Measurements from ENCODE around the gene ARHGEF4. TPM values are rescaled to one million over a fixed set of nuclear protein-coding genes. Genes with fewer than 3 reads are reported as not detected.

Gene ARHGEF4
- total RNA-seq, 1 experiment from 2014 or later, result 5.9 TPM

- DNase-seq (ENCODE audit: low read depth), result no peak
- in situ Hi-C loops (cut with HindIII; ENCODE audit: low pct_unique_long_range_greater_than_20kb, low sequenced_read_pairs), result no loop called here
These were observed 174.8 kb downstream of the ARHGEF4 start for GRCh38 chr2:131011486-131011885.

DNA sequence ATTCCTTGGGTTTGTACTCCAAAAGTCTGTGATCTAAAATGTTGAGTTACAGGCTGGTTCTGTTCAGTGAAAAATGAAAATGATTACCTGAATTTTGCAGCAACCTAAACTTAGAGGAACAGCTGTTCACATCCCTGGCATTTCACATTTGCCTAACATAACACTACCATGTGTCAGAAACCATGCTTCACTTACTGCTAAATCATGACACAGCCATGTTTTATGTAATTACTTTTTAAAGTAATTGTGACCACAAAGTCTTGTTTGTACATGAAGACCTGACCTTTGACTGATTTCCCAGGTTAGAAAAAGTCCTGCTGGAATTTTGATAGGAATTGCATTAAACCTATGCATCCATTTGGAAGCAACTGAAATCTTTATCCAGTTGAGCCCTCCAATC lies 177.4 kb downstream of the ARHGEF4 start:
- no peak for DNase-seq (ENCODE audit: low read depth)

GRCh38 chr2:131015764-131016163 lies 179.1 kb downstream of the ARHGEF4 start:
- in situ Hi-C loops (cut with HindIII; ENCODE audit: low pct_unique_long_range_greater_than_20kb, low sequenced_read_pairs), result no loop called here

More for the DNA sequence above, 177.4 kb downstream of the ARHGEF4 start:
- in situ Hi-C loops (cut with HindIII; ENCODE audit: low pct_unique_long_range_greater_than_20kb, low sequenced_read_pairs), result no loop called here

DNA sequence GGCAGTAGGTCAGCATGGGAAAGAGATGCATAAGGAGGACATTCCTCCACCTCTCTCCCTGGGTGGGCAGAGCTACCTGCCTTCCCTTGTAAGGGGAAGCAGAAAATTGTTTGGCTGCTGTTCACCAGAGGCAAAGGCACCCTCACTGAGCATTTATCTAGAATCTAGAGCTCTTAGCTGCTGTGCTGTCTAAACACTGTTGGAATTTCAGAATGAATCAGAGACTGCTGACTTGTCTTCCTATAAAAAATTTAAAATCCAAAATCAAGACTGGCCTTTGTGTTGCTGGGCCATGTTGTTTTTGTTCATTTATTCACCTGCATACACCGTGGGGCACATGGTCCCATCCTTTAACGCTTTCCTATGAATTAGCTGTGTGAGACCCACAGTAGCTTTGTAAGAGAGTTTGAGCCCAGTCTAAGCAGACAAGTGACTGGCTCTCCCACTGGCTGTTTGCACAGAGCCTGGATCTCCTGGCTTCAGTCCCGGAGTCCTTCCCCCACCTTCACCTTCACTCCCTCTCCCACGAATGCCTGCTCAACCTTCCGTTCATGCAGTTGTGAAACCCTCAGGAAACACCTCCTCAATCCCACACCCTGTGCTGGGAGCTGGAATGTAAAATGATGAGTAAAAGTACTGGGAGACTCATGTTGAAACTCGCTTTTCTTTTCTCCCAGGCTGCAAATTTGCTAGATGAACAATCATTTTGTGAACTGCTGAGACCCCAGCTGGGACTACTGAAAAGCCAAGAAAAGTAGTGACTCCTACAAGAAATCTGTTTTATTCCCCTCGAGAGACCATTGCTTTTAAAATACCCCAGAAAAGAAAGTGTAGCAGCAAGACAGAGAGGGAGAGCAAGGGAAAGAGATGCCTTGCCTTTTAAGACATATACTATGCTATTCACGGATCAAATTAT lies 180.4 kb downstream of the ARHGEF4 start:
- peak; percentile 24 for DNase-seq (ENCODE audit: low read depth)
- in situ Hi-C loops (cut with HindIII; ENCODE audit: low pct_unique_long_range_greater_than_20kb, low sequenced_read_pairs), result no loop called here

More at GRCh38 chr2:131015764-131016163, 179.1 kb downstream of the ARHGEF4 start:
- no peak for DNase-seq (ENCODE audit: low read depth)

- in situ Hi-C loops (cut with HindIII; ENCODE audit: low pct_unique_long_range_greater_than_20kb, low sequenced_read_pairs), result no loop called here
- DNase-seq (ENCODE audit: low read depth), result no peak
These were observed 186.0 kb downstream of the ARHGEF4 start for GRCh38 chr2:131022731-131023130.

DNA sequence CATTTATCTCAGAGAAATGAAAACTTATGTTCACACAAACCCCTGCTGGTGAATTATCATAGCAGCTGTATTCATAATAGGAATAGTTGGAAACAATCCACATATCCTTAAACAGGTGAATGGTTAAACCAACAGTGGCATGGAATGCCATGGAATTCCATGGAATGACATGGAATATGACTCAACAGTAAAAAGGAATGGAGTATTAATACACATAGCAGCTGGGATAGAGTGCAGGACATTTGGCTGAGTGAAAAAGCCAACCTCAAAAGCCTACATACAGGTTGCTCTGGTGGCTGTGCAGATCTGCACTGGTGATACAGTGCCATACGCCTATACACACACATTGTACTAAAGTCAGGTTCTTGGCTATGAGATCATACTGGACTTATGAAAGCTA lies 187.0 kb downstream of the ARHGEF4 start:
- in situ Hi-C loops (cut with HindIII; ENCODE audit: low pct_unique_long_range_greater_than_20kb, low sequenced_read_pairs), result no loop called here
- no peak for DNase-seq (ENCODE audit: low read depth)

- DNase-seq (ENCODE audit: low read depth), result no peak
- in situ Hi-C loops (cut with HindIII; ENCODE audit: low pct_unique_long_range_greater_than_20kb, low sequenced_read_pairs), result no loop called here
These were observed 190.2 kb downstream of the ARHGEF4 start for GRCh38 chr2:131026919-131027318.

DNA sequence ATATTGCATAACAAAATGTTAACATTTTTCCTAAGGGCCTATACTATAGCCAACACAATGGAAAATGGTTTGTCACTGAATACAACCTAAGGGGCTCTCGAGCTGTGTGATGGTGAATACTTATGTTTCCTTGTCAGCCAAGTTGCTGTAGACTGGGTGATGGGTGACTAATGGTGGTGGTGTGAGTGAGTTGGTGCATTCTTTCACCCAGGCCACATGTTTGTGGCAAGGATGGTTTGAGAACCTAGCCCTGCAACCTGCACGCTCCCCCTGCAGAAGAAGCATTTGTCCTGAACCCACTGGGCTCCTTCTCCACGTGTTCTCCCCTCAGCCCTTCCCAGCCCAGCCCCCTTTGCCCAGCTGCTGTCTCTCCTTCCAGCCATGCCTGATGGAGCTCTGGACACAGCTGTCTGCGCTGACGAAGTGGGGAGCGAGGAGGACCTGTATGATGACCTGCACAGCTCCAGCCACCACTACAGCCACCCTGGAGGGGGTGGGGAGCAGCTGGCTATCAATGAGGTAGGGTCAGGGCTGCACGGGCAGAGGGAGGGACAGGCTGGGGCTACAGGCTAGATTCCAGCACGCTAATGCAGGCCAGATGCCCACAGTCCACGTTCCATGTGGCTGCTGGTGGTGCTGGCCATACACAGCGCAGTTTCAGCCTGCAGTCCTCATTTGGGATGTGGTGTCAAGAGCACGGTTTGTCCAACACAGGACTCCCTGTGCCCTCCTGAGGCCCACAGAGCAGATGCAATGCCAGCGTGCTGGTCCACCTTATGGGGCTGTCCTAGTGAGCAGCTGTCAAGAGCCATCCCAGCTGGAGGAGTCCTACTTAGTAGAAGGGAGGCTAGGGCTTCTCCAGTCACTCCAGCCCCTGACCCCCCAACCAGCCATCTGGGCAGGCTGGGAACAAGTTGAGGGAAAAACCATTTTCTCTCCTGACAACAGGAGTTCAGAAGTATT lies 191.1 kb downstream of the ARHGEF4 start:
- in situ Hi-C loops (cut with HindIII; ENCODE audit: low pct_unique_long_range_greater_than_20kb, low sequenced_read_pairs), result no loop called here
- DNase-seq (ENCODE audit: low read depth), result no peak

DNA sequence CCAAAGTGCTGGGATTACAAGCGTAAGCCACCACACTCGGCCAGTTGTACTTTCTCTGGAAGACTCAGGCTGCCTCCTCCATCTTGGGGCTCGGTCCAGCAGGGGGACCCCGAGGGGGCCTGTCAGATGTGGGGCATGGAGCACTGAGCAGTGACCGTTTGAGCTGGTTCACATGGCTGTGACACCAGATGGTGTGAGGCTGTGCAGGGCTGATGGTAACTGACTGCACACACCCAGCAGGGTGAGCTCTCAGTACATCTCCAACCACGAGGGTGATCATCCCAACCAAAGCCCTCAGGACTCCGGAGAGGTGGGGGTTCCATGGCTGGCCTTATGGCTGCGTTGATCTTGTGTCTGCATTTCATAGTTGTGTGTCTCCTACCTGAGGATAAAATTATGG lies 193.1 kb downstream of the ARHGEF4 start:
- in situ Hi-C loops (cut with HindIII; ENCODE audit: low pct_unique_long_range_greater_than_20kb, low sequenced_read_pairs), result no loop called here
- no peak for DNase-seq (ENCODE audit: low read depth)

DNA sequence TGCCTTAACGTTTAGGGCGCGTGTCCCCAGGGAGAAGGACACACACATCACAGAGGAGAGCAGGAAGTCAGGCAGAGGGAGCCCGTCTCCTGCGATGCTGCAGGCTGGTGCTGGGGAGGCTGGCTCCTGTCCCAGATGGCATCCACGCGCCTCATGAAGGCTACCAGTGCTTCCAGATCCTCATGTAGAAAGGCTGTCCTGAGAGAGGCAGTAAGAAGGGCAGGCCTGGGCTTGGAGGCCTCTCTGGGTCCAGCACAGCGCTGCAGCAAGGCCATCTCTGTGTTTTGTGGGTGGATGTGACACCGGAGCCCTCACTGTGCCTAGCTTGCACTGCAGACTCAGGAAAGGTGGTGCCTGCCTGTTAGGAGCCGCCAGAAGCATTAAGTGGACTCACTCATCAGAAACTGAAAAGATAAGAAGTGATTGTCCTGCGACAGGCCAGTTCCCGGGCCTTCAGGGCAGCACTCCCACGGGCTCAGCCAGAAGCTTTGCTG lies 193.8 kb downstream of the ARHGEF4 start:
- no peak for DNase-seq (ENCODE audit: low read depth)
- in situ Hi-C loops (cut with HindIII; ENCODE audit: low pct_unique_long_range_greater_than_20kb, low sequenced_read_pairs), result no loop called here

- in situ Hi-C loops (cut with HindIII; ENCODE audit: low pct_unique_long_range_greater_than_20kb, low sequenced_read_pairs), result no loop called here
- no peak for DNase-seq (ENCODE audit: low read depth)
These were observed 194.7 kb downstream of the ARHGEF4 start for GRCh38 chr2:131031431-131031841.

- no peak for DNase-seq (ENCODE audit: low read depth)
- in situ Hi-C loops (cut with HindIII; ENCODE audit: low pct_unique_long_range_greater_than_20kb, low sequenced_read_pairs), result no loop called here
These were observed 195.2 kb downstream of the ARHGEF4 start for GRCh38 chr2:131031875-131032274.

DNA sequence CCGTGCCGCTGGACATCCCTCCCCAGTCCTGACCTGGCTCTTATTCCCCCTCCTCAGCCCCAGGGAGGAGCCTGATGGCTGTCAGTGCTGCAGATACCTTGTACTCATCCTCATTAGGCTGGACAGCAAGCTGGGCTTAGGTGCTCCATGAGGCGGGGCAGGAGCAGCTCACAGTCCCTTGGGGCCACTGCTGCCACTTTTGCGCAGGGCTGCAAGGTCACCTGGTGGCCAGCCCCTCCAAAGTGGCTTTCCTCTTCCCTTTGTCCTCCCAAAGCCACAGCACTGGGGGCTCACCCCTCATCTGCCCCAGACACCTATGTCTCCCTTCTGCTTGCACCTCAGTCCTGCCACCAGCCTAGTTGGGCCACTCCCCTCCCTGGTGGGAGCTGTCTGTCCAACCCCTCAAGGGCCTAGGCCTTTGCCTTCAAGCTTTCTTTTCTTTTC lies 195.7 kb downstream of the ARHGEF4 start:
- no peak for DNase-seq (ENCODE audit: low read depth)
- in situ Hi-C loops (cut with HindIII; ENCODE audit: low pct_unique_long_range_greater_than_20kb, low sequenced_read_pairs), result no loop called here

DNA sequence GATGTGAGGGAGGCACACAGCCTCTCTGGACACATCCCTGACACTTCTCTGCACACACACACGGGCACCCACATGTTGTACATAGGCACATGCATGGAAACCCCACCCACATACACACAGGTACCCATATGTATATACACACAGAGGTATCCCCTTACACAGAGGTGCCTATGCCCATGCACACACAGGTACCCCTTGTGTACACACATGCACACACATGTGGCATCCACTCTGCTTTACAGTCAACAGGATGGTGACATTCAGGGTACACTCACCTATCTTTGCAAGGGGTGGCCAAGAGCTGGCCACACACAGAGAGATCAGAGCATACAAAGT lies 197.0 kb downstream of the ARHGEF4 start:
- in situ Hi-C loops (cut with HindIII; ENCODE audit: low pct_unique_long_range_greater_than_20kb, low sequenced_read_pairs), result no loop called here
- DNase-seq (ENCODE audit: low read depth), result no peak

- no peak for DNase-seq (ENCODE audit: low read depth)
- in situ Hi-C loops (cut with HindIII; ENCODE audit: low pct_unique_long_range_greater_than_20kb, low sequenced_read_pairs), result no loop called here
These were observed 197.7 kb downstream of the ARHGEF4 start for GRCh38 chr2:131034122-131035051.

- no peak for DNase-seq (ENCODE audit: low read depth)
- in situ Hi-C loops (cut with HindIII; ENCODE audit: low pct_unique_long_range_greater_than_20kb, low sequenced_read_pairs), result no loop called here
These were observed 198.6 kb downstream of the ARHGEF4 start for GRCh38 chr2:131035112-131035825.

GRCh38 chr2:131035826-131036231 lies 199.1 kb downstream of the ARHGEF4 start:
- no peak for DNase-seq (ENCODE audit: low read depth)
- in situ Hi-C loops (cut with HindIII; ENCODE audit: low pct_unique_long_range_greater_than_20kb, low sequenced_read_pairs), result no loop called here
